GM21360 (cell line): ENCODE results near the gene ADGRL3.
"Not testable (repeated sequence)": the region's sequence is repeated elsewhere in the genome, so short reads cannot be mapped to it uniquely, and the experiment has no call there.

Experiments
- ATAC-seq: cut with Tn5 transposase; IDR thresholded peaks from one replicate; pipeline ENCODE4 v1.9.1; 2021; ENCODE audit warnings: mild to moderate bottlenecking, moderate library complexity; ENCODE audit not compliant: unreplicated experiment

ADGRL3 gene

DNA sequence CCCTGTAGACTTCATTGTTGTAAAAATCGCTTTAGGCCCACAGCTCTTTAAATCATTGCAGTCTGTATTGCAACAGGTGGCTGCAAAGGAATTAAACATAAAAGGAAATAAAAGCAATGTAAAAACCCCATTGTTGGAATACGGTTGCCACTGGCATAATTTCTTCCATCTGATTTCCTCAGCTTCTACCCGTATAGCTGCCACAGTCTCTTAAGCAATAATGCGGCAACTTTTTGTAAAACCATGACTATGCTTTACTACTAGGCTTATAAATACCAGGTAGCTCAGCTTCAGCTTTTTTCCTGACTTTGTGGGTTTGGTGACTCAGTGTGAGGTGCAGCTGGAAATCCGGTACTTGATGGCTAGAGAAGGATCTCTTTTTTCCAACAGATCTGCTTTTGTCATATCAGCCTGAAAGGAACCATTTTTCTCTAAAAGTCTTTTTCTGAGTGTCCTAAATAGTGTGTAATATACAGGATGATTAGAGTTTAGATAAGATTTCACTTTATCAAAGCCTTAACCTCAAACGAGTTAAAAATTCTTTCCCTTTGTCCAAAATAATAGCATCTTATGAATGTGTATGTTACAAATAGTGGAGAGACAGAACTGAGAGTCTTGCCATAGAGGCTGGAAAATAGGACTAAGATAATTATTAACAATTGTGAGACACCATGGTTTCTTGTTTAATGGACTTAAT is 268.0 kb downstream of the ADGRL3 start:
- no peak for ATAC-seq

DNA sequence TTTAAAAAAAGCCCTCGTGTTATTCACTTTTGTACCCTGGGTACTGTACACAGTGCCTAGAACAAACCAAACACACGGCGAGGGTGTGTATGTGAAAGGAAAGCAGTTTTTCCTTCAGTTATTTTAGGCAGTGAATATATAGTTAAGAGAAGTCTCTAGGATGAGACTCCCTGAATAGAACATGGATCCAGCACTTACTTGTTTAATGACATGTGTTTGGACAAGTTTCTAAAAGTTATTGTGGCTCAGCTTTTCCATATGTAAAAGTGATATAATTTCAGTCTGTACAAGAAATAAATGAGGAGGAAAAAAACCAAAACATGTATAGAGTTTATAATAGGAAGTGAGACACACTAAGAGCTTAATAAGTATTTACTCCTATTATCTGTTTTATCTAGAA is 273.2 kb downstream of the ADGRL3 start:
- no peak for ATAC-seq

DNA sequence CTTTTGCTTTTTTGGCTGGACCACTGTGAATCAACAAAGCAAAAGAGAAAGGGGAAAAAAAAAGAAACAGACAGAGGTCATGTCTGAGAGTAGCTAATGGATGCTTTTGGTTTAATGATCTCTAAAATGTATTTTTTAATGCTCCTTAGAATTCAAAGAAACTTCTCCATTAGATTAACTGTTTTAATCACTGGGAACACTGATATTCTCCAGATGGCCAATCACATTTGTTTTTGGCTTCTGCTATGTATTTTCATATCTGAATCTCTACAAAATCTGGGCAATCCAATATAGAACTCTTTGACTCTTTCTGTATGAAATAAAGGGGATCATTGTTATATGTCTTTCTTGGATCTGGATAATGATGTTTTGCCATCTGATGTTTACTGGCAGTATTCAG is 278.2 kb downstream of the ADGRL3 start:
- no peak for ATAC-seq

DNA sequence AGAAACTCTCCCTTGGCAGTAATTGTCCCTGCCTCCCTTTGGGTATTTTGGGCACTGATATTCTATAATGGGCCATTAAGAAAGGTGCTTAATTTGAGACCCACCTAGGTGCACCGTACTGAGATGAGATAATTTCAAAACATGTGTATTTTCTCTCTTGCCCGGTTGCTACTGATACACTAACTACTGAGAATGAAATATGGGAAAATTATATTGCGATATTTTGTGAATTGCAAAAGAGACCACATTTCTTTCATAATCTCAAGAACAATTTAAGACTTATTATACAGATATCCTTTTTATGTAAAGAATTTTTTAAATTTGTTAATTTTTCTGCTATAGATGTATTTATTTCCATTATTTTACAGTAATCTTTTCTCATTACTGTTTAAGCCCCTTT is 284.9 kb downstream of the ADGRL3 start:
- no peak for ATAC-seq

DNA sequence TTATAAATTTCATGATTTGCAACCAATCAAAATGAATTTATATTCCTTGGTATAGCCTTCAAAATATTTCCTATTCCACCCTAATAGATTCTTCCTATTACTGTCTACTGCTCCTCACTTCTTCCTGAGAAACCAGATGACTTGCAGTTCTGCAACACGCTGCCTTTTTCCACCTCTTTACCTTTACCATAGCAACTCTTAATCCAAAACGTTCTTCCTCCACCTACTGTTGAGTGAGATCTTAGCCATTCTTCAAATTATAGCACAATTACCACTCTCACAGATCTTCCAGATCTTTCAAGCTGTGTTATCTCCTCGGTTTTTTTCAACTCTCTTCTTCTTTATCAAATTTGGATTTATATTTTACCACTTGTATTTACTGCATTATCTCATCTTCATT is 289.8 kb downstream of the ADGRL3 start:
- ATAC-seq: no peak

DNA sequence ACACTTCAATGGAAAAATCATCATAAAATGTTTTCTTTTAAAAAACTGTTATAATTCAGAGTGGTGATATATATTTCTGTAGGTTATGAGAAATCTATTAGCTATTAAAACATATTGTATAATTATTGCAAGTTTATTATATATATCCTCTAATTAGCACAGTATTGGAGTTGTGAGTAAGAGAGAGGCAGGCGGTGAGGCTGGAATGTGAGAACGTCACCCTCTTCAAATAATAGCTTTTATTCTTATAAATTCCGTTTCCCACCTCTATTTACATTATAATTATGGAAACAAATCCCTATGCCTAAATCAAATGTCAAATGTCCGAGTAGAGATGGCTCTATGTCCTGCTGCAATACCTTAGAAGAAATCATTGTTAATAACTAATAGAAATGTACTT is 292.9 kb downstream of the ADGRL3 start:
- ATAC-seq: no peak

DNA sequence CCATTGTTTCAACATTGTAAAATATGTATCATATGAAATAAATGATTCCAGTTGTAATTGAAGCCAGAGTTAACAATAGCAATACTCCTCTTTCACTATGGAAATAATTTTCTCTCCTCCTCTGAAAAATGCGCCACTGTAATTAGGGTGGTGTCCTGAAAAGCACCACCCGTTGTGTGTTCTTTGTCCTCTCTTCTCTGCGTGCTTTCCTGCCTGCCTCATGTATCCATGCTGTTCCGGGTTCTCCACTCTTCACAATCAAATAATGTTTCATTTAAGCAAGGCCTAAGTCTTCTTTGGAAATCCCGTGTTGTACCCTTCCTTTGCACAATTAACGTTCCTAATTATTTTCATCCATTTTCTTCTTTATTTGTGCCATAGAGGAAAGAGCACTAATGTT is 293.3 kb downstream of the ADGRL3 start:
- no peak for ATAC-seq

DNA sequence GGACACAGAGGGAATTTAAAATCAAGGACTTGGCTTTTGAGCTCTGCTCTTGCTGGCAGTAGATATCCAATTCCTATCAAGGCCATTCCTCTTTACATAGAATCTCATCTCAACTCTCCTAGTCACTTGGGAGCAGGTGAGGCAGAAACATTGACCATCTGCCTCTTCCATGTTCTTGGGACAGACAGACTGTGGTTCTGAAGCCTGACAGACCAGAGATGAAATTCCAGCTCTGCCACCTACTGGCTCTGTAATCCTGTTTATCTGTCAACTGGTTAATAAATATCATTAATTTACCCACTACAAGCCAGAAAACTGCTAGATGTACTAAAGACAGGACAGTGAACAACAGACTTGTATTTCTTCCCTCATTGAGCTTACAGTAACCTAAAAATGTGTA is 300.8 kb downstream of the ADGRL3 start:
- ATAC-seq: no peak

DNA sequence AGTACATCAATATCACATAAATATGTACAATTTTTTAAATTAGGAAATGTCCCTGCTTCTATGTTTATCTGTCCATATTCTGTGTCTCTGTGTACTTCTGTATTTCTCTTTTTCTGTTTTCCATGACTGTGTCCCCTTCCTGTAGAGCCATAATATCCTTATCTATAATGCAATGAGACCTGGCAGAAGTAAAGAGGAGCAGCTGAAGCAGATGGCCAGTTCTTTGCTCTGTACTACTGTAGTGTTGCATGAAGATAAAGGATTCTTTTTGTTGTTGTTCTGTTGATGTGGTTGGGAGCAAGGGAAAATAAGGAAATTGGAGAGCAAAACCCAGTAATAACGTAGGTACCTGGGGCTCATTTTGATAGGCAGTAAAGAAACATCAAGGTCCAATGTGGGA is 301.7 kb downstream of the ADGRL3 start:
- no peak for ATAC-seq

DNA sequence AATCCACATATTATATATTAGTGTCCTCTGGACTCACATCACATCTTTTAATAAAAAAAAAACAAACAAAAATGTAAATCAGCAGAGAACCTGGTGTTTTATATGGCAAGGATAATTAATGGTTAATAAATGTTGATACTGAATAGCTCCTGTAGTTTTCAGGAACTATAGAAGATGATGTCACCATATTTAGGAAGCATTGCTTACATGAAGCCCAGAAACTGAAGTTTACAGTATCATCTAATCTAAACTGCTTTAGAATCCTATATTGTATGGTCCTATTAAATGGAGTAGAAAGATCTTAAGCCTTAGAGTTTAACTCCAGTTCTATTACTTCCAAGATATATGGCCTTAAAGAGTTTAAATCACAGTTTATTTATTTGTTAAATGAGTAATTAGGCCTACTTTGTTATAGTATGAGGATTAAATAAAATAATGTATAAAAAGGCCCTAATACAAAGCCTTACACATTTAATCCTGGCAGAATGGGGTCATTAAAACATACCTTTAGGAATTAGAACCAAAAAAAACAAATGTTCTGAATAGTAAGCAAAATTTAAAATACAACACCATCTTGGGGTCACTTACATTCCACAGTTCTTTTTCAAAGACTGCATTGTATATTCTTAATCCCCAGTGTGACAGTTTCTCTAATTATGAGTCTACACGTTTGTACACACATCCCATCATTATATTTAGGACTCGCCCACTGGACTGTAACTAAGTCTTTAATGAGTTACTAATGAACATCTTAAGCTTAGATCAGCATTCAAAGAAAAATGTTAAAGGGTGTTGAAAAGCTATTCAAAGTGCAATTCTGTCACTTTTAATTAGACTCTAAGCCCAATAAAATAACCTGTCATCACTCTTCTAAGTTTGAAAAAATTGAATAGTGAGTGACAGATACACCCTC is 305.9 kb downstream of the ADGRL3 start:
- ATAC-seq: no peak

DNA sequence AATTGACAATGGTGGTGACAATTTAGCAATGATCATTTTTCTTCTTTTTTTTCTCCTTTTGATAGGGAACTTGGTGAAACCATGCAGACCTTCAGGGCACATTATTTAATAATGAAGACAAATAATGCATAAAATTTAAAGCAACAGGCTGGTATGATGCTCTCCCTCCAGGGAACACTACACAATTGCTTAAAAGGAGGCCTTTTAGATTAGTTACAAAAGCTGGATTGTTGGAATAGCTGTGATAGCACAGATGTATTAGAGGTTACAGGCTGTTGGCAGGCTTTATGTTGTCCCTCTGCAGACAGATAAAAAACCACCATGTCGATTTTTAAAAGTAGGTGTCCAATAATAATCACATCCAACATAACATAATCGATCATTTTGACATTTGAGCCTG is 307.0 kb downstream of the ADGRL3 start:
- ATAC-seq: no peak

DNA sequence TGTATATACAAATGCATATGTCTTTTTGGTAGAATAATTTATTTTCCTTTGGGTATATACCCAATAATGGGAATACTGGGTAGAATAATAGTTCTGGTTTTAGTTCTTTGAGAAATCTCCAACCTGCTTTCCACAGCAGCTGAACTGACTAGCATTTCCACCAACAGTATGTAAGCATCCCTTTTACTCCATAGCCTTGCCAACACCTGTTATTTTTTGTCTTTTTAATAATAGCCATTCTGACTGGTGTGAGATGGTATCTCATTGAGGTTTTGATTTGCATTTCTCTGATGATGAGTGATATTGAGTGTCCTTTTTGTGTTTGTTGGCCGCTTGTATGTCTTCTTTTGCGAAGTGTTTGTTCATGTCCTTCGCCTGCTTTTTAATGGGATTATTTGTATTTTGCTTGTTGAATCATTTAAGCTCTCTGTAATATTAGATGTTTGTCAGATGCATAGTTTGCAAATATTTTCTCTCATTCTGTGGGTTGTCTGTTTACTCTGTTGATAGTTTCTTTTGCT is 309.7 kb downstream of the ADGRL3 start:
- ATAC-seq: not testable (repeated sequence)

DNA sequence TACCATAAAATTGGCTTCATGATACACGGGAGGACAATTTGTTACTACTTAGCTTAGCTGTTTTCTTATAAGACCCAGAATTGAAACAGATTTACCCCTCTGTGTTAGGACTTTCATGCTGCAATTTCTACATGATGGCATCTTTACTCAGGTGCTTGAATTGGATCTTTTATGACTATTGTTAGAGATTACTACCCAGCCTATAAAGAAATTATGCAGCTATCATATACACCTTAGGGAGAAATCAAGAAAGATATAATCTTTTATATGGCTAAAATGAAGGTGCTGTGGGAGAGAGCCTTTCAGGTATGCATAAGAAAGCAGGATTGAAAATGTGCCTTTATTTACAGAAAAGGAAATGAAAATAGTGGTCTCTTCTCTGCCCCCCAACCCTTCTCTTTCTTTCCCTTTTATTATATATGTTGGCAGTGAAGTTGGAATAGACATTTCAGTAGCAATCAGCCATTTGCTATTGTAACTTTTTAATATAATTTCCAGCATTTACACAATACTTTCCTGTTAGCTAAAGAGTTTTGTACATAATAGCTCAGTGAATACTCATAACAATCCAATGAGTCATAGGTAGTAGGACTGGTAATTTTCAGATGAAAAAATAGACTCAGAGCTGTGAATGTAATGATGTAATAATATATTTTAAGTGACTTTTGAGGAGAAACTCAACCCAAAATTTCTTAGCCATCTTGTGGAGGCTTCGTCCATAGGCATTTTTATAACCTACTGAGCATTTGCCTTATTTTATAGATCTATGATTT is 311.8 kb downstream of the ADGRL3 start:
- ATAC-seq: no peak

DNA sequence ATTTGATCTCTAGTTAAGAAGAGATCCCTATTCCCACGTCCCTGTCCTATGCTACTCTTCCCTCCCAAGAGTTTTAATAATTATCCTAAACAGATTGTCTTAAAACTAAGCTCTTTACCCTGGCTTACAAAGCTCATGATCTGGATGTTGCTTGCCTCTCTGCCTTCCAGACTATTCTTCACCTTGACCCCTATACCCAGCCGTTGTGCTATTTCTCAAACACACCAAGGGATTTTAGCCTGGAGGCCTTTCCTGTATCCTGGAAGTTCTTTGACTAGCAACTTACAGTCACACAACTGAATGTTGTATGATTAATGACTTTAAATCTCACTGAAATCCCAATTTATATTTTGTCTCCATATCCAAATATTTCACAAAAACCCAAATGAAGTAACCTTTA is 314.9 kb downstream of the ADGRL3 start:
- ATAC-seq: no peak

DNA sequence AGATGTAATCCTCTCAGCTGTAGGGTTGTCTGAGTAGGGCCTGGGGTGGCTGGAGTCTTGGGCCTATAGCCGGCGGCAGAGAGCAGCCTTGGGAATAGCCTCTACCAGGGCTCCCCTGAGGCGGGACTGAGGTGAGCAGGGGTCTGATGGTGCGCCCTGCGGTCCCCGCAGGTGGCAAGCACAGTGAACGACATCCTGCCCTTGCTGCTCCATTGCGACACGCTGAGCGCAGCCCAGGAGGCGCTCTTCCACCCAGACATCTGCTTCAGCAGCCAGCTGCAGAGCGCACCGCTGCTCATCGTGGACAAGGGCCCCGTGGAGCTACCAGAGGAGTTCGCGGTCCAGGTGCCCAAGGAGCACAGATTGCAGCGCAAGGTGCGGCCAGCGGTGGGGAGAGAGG is 317.0 kb downstream of the ADGRL3 start:
- no peak for ATAC-seq

DNA sequence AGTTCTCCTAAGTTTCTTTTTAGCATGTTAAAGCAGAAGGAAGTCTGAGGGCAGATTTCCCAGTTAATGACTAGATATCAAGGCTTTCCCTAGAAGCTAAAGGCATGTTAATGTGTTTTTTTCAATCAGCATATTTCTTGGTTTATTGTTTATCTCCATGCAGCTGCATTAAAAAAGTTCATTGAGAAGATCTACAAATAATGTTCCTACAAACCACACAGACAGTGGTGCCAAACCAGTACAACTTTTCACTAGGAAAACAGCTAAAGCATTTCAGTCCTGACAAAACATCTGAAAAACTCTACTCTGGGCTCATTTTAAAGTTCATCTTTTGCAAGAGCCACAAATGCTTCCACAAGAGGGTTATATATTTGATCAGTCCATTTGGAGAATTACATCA is 320.0 kb downstream of the ADGRL3 start:
- ATAC-seq: no peak

DNA sequence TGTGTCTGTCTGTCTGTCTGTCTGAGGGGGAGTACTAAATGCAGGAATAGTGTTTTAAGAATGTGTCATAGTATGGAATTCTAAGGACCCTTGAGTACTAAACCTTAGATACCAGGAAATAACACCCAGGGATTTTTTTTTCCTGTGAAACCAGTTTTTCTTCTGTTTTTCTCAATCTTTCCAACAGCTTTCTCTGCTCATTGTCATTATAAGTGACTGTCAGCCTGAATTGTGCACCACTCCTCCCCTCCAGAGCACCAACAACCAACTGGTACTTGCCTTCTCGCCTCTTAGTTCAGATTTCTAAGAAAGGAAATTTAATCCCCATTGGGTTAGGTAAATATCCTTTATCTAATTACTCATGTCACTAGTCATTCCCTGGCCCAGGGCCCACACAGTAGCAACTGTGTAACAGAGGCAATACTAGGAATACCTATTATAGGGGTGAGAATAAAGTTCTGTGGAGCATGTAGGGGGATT is 320.6 kb downstream of the ADGRL3 start:
- no peak for ATAC-seq

DNA sequence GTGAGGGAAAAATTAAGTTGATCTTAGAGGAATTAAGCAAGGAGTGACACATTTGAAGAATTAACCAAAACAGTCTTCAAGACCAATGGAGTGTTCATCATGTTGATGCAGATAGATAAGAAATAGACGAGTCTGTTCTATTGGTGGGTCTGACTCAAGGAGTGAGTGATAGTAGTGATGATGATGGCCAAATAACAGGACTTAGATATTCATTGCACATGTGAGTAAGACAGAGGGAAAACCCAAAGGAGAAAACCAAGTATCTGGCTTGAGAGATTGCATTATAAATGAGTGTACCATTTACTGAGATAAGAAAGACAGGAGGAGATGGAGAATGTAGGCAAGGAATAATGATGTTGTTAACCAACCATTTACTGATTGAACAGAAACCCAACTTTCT is 321.3 kb downstream of the ADGRL3 start:
- no peak for ATAC-seq

DNA sequence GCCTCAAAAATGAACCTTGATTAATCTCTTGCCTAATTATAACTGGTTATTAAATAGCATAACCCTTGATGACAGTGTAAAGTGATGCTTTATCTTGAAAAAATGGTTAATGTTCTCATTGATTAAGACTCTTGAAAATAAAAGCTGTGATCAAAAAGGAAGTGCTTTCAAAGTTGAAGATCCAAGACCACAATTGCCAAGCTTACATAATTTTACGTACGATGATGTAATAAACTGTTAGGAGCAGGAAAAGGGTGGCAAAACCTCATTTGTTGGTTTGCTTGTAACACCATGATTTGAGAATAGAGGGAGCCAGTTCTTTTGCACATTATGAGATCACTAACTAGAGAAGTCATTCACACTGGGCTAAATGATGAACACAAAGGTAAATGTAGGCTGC is 322.2 kb downstream of the ADGRL3 start:
- ATAC-seq: no peak

DNA sequence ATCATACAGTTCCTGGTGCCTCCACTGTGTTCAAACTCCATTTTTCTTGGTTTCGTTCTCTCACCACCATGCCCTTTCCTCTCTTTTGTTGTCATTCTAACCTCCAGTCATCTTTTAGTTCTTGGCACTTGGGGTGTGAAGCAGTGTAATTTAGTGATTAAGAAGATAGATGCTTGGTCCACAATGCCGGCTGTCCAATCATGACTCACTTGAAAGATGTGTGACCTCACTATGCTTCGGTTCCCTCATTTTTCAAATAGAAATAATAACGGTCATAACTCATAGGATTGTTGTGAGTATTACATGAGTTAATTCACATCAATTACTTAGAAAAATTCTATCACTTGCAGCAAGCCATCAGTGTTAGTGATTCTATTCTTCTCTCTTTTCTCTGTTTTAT is 327.8 kb downstream of the ADGRL3 start:
- ATAC-seq: no peak

DNA sequence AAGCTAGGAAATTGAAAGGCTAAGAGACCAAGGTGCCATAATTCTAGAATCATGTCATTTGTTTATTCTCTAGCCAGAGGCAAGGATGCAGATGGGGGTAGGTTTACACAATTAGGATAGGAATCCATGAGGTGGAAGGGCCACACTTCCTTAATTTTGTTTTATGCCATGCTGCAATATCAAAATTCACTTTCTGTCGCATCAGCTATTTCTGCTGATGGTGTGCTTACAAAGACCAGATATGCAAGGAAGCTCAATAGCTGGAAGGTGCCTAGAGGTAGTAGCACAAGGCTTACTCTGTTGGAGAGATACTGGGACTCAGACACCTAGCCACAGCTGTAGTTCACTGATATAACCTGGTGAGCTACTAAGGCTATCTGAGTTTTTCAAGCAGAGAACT is 328.5 kb downstream of the ADGRL3 start:
- no peak for ATAC-seq
